OCI-LY7 (cell line): Measurements from ENCODE around the gene GAK.

ENCODE experiments used
- EZH2phosphoT487 ChIP-seq: fragments of 200-600 bp; sonication (generic); IDR thresholded peaks from 2 replicates; pipeline ENCODE4 v1.6.1; 2018; ENCODE audit warnings: low read depth, borderline replicate concordance, mild to moderate bottlenecking, mixed run types, antibody characterized with exemption, low read length, moderate library complexity, mixed read lengths
- TF ChIP-seq, protein P1 (sequence below): fragments of 200-600 bp; sonication (generic); conservative IDR thresholded peaks from 2 replicates; pipeline ENCODE4 v1.5.1; 2014; ENCODE audit warnings: mild to moderate bottlenecking, antibody characterized with exemption, low read length, moderate library complexity, mixed read lengths

DNA sequence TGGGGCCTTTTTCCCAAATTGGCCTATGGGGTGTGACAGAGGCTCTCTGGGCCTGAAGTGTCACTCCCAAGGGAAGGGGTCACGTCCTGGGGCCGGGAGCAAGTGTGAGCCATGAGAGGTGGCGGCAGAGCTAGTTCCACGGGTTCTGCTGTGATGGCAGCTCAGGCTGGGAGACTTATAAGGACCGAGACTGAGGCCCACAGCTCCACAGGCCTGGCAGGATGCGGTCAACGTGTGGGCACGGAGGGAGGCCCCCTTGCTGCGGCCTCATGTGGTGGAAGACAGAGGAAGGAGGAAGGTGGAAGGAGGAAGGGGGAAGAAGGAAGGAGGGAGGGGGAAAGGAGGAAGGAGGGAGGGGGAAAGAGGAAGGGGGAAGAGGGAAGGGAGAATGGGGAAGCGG is 99.0 kb downstream of the GAK start:
- TF ChIP-seq, protein P1, sequence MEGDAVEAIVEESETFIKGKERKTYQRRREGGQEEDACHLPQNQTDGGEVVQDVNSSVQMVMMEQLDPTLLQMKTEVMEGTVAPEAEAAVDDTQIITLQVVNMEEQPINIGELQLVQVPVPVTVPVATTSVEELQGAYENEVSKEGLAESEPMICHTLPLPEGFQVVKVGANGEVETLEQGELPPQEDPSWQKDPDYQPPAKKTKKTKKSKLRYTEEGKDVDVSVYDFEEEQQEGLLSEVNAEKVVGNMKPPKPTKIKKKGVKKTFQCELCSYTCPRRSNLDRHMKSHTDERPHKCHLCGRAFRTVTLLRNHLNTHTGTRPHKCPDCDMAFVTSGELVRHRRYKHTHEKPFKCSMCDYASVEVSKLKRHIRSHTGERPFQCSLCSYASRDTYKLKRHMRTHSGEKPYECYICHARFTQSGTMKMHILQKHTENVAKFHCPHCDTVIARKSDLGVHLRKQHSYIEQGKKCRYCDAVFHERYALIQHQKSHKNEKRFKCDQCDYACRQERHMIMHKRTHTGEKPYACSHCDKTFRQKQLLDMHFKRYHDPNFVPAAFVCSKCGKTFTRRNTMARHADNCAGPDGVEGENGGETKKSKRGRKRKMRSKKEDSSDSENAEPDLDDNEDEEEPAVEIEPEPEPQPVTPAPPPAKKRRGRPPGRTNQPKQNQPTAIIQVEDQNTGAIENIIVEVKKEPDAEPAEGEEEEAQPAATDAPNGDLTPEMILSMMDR, result no peak
- TF ChIP-seq EZH2phosphoT487, result no peak
